ENCODE measurements around the gene SYNDIG1. TPM values are rescaled to one million over a fixed set of nuclear protein-coding genes. Genes with fewer than 3 reads are reported as not detected.

SYNDIG1 gene
- total RNA-seq, 2 experiments from 2014 or later, result not detected

GRCh38 chr20:24478584-24478983, 9.2 kb downstream of the SYNDIG1 start:
- H3K4me3 Mint-ChIP-seq, result no peak overlapping the region
- TF ChIP-seq CTCF (IDR thresholded peaks at IDR 0.05), result no peak
- no peak for DNase-seq
- intact Hi-C loops (cut with DNase I, micrococcal nuclease), result no loop called here
- Histone ChIP-seq H3K27ac (ENCODE audit: low read depth in 1 of 2, low read length in 2 of 2) (no peak overlapping the region), H3K36me3 (ENCODE audit: insufficient read depth, low read length) (no peaks in the 10 kb centered on the region), H3K27me3 (ENCODE audit: control insufficient read depth in 1 of 2, insufficient read depth in 2 of 2, low read length in 2 of 2) (peaks cover 0 to 3% of the 10 kb centered on the region in 2 experiments), H3K4me3 (ENCODE audit: low read length) (no peak overlapping the region), H3K4me1 (ENCODE audit: insufficient read depth, low read length) (no peaks in the 10 kb centered on the region), H3K9me3 (ENCODE audit: control insufficient read depth in 1 of 2, insufficient read depth in 1 of 2, low read length in 2 of 2) (peaks cover 0 to 4% of the 10 kb centered on the region in 2 experiments)
- H3K4me1 Mint-ChIP-seq (ENCODE audit: low read depth), result no peaks in the 10 kb centered on the region
- POLR2A ChIA-PET, result no interaction called here
- no peaks in the 10 kb centered on the region for H3K9me3 Mint-ChIP-seq
- H3K36me3 Mint-ChIP-seq (ENCODE audit: low read depth), result no peaks in the 10 kb centered on the region
- CTCF ChIA-PET, result no interaction called here
- ATAC-seq (ENCODE audit: poor library complexity), result no peak
- H3K27me3 Mint-ChIP-seq, result peaks cover 14% of the 10 kb centered on the region
- no peak overlapping the region for H3K27ac Mint-ChIP-seq

- ATAC-seq (ENCODE audit: poor library complexity) (no peak), DNase-seq (no peak)
- peaks cover 0 to 3% of the 10 kb centered on the region in 2 experiments for H3K27me3 ChIP-seq (ENCODE audit: control insufficient read depth in 1 of 2, insufficient read depth in 2 of 2, low read length in 2 of 2)
- ChIA-PET POLR2A (no interaction called here), CTCF (no interaction called here)
- no peak overlapping the region for H3K27ac ChIP-seq (ENCODE audit: low read depth in 1 of 2, low read length in 2 of 2)
- intact Hi-C loops (cut with DNase I, micrococcal nuclease), result no loop called here
- H3K9me3 Mint-ChIP-seq, result no peaks in the 10 kb centered on the region
- H3K36me3 ChIP-seq (ENCODE audit: insufficient read depth, low read length), result no peaks in the 10 kb centered on the region
- peaks cover 0 to 4% of the 10 kb centered on the region in 2 experiments for H3K9me3 ChIP-seq (ENCODE audit: control insufficient read depth in 1 of 2, insufficient read depth in 1 of 2, low read length in 2 of 2)
- TF ChIP-seq CTCF (IDR thresholded peaks at IDR 0.05), result no peak
- H3K27me3 Mint-ChIP-seq, result peaks cover 8% of the 10 kb centered on the region
- H3K4me1 ChIP-seq (ENCODE audit: insufficient read depth, low read length), result no peaks in the 10 kb centered on the region
- no peak overlapping the region for H3K4me3 ChIP-seq (ENCODE audit: low read length)
- H3K36me3 Mint-ChIP-seq (ENCODE audit: low read depth), result no peaks in the 10 kb centered on the region
- H3K4me3 Mint-ChIP-seq, result no peak overlapping the region
- no peaks in the 10 kb centered on the region for H3K4me1 Mint-ChIP-seq (ENCODE audit: low read depth)
- no peak overlapping the region for H3K27ac Mint-ChIP-seq
These were observed 9.7 kb downstream of the SYNDIG1 start for GRCh38 chr20:24479106-24479505.

GRCh38 chr20:24479595-24479994, 10.2 kb downstream of the SYNDIG1 start:
- no peak overlapping the region for H3K27ac ChIP-seq (ENCODE audit: low read depth in 1 of 2, low read length in 2 of 2)
- H3K9me3 Mint-ChIP-seq, result no peaks in the 10 kb centered on the region
- H3K4me1 Mint-ChIP-seq (ENCODE audit: low read depth), result no peaks in the 10 kb centered on the region
- intact Hi-C loops (cut with DNase I, micrococcal nuclease), result no loop called here
- H3K9me3 ChIP-seq (ENCODE audit: control insufficient read depth in 1 of 2, insufficient read depth in 1 of 2, low read length in 2 of 2), result peaks cover 0 to 4% of the 10 kb centered on the region in 2 experiments
- DNase-seq (no peak), ATAC-seq (ENCODE audit: poor library complexity) (no peak)
- ChIA-PET CTCF (no interaction called here), POLR2A (no interaction called here)
- no peak for TF ChIP-seq CTCF (IDR thresholded peaks at IDR 0.05)
- no peak overlapping the region for H3K27ac Mint-ChIP-seq
- no peaks in the 10 kb centered on the region for H3K36me3 Mint-ChIP-seq (ENCODE audit: low read depth)
- peaks cover 4% of the 10 kb centered on the region for H3K27me3 Mint-ChIP-seq
- peaks cover 0 to 3% of the 10 kb centered on the region in 2 experiments for H3K27me3 ChIP-seq (ENCODE audit: control insufficient read depth in 1 of 2, insufficient read depth in 2 of 2, low read length in 2 of 2)
- no peaks in the 10 kb centered on the region for H3K4me1 ChIP-seq (ENCODE audit: insufficient read depth, low read length)
- no peaks in the 10 kb centered on the region for H3K36me3 ChIP-seq (ENCODE audit: insufficient read depth, low read length)
- H3K4me3 Mint-ChIP-seq, result no peak overlapping the region
- no peak overlapping the region for H3K4me3 ChIP-seq (ENCODE audit: low read length)
